K562 (cell line): ENCODE measurements around the gene MTA1. TPM values are rescaled to one million over a fixed set of nuclear protein-coding genes. Genes with fewer than 3 reads are reported as not detected.

Source experiments
- ATAC-seq: fragments of 200-7000 bp; cut with Tn5 transposase; 3 replicates; pipeline ENCODE4 v1.9.1; 2020; ENCODE audit warnings: moderate library complexity
- BruUV-seq: library from RNA; stranded (reverse); fragments of 400-500 nt; replicated peaks from 2 replicates; lab custom pipeline; 2021; lab: Mats Ljungman, UMichigan
- CTCF ChIA-PET: fragments of 300-600 bp; formaldehyde crosslinking; extraction: SDS; loops from one replicate; lab custom pipeline; 2021; ENCODE audit warnings: low intra/inter-chr PET ratio; lab: Yijun Ruan, JAX
- POLR2A ChIA-PET: fragments of 300-600, 350-650 bp; sonication (Branson Sonifier 250); formaldehyde crosslinking; extraction: SDS; loops from one replicate; lab custom pipeline; 2021; ENCODE audit warnings: antibody characterized with exemption, inconsistent platforms; lab: Yijun Ruan, JAX
- DNase-seq, 4 experiments: peaks; one replicate each; pipeline versions ENCODE4 v3.0.0 to v3.0.0-alpha.2; 2011 to 2018; ENCODE audit warnings: low spot score in 3 of 4, mixed read lengths in 3 of 4; ENCODE audit errors: extremely low read depth in 1 of 4
- FAIRE-seq: peaks from 2 replicates; lab custom pipeline; 2011; peaks lifted over from hg19 to GRCh38; lab: Jason Lieb, UNC
- H2AFZ ChIP-seq: 2 replicates; pipeline ENCODE4 v1.6.0; 2011; ENCODE audit warnings: low read depth, low read length, control low read depth, inconsistent platforms
- H3K27ac ChIP-seq: fragments of 200-600 bp; 3 replicates; pipeline ENCODE4 v1.8.0; 2011; ENCODE audit warnings: low read depth, mild to moderate bottlenecking, control low read depth, inconsistent platforms, low read length, moderate library complexity, mixed read lengths; ENCODE audit errors: extremely low read depth
- H3K27me3 ChIP-seq, 2 experiments: fragments of 300-600 bp in 1 of 2; 2 replicates in 1 of 2; 3 replicates in 1 of 2; pipeline versions ENCODE4 v1.6.0 to v1.8.0; 2011; ENCODE audit warnings: inconsistent platforms in 2 of 2, low read length in 2 of 2, mild to moderate bottlenecking in 1 of 2, mixed read lengths in 1 of 2, moderate library complexity in 1 of 2; ENCODE audit not compliant: control insufficient read depth in 2 of 2, insufficient read depth in 2 of 2
- H3K36me3 ChIP-seq: fragments of 300-600 bp; 3 replicates; pipeline ENCODE4 v1.8.0; 2011; ENCODE audit warnings: mild to moderate bottlenecking, low read length, inconsistent platforms; ENCODE audit not compliant: control insufficient read depth, insufficient read depth
- H3K4me1 ChIP-seq, 2 experiments: fragments of 200-600 bp in 1 of 2; replicated peaks in 1 of 2; 2 replicates in 1 of 2; 3 replicates in 1 of 2; pipeline versions ENCODE4 v1.5.1 to v1.8.0; 2011; ENCODE audit warnings: inconsistent platforms in 2 of 2, low read length in 2 of 2, mild to moderate bottlenecking in 1 of 2, mixed read lengths in 1 of 2, moderate library complexity in 1 of 2; ENCODE audit not compliant: control insufficient read depth in 2 of 2, insufficient read depth in 2 of 2
- H3K4me2 ChIP-seq: 2 replicates; pipeline ENCODE4 v1.6.1; 2011; ENCODE audit warnings: low read length, control low read depth, inconsistent platforms, mixed read lengths; ENCODE audit not compliant: insufficient read depth
- H3K4me3 ChIP-seq: fragments of 200-600 bp; sonication (generic), shearing (Covaris generic); 2 replicates; pipeline ENCODE4 v1.5.1; 2016; ENCODE audit warnings: control low read depth, inconsistent platforms
- H3K79me2 ChIP-seq: fragments of 200-600 bp; 3 replicates; pipeline ENCODE4 v1.8.0; 2011; ENCODE audit warnings: low read length, inconsistent platforms; ENCODE audit not compliant: control insufficient read depth, insufficient read depth
- H3K9ac ChIP-seq, 2 experiments: 2 replicates each; pipeline versions ENCODE4 v1.6.0 to v1.6.1; 2011; ENCODE audit warnings: low read depth in 2 of 2, low read length in 2 of 2, control low read depth in 1 of 2, inconsistent platforms in 1 of 2, mild to moderate bottlenecking in 1 of 2, mixed read lengths in 1 of 2; ENCODE audit not compliant: insufficient read depth in 1 of 2
- H3K9me1 ChIP-seq: one replicate; pipeline ENCODE4 v1.6.0; 2011; ENCODE audit warnings: inconsistent platforms, mild to moderate bottlenecking, low read length, moderate library complexity; ENCODE audit not compliant: control insufficient read depth, insufficient read depth
- H3K9me3 ChIP-seq: replicated peaks from 2 replicates; pipeline ENCODE4 v1.5.1; 2011; ENCODE audit warnings: low read depth, low read length, inconsistent platforms; ENCODE audit not compliant: control insufficient read depth, insufficient read depth
- H4K20me1 ChIP-seq: replicated peaks from 2 replicates; pipeline ENCODE4 v1.6.1; 2011; ENCODE audit warnings: low read length, inconsistent platforms, mixed read lengths; ENCODE audit not compliant: control insufficient read depth, insufficient read depth
- EGR1 ChIP-seq: fragments of 450-650 bp; conservative IDR thresholded peaks from 2 replicates; pipeline ENCODE4 v1.6.1; 2017; ENCODE audit warnings: mild to moderate bottlenecking
- SIN3A ChIP-seq, 2 experiments: fragments of 150-350 bp in 1 of 2; IDR thresholded peaks; 2 replicates each; pipeline ENCODE4 v1.6.1; 2011 to 2016; ENCODE audit warnings: borderline replicate concordance in 2 of 2, low read depth in 2 of 2, low read length in 2 of 2, mild to moderate bottlenecking in 2 of 2, moderate library complexity in 2 of 2; ENCODE audit not compliant: control insufficient read depth in 1 of 2
- ZNF586 ChIP-seq: fragments of 450-650 bp; formaldehyde crosslinking; conservative IDR thresholded peaks from 2 replicates; pipeline ENCODE4 v1.4.0; 2020; ENCODE audit warnings: mild to moderate bottlenecking, moderate library complexity
- ZSCAN29 ChIP-seq: fragments of 450-650 bp; IDR thresholded peaks from 2 replicates; pipeline ENCODE4 v1.6.1; 2017
- WGBS: fragments of 100-300 bp; shearing (Covaris generic); methylation state at CpG from one replicate; pipeline ENCODE4 v1.1.6; 2016; ENCODE audit warnings: low coverage, mixed read lengths; ENCODE audit not compliant: insufficient coverage; ENCODE audit errors: missing lambda C conversion rate; 5-methylcytosine and 5-hydroxymethylcytosine counted together
- in situ Hi-C: fragments of 300-500 bp; cut with MboI; formaldehyde crosslinking; loops from 4 replicates; pipeline ENCODE4 v1.15.0; 2018; ENCODE audit warnings: inconsistent platforms, mixed read lengths
- intact Hi-C: fragments of 100-400 bp; cut with micrococcal nuclease; formaldehyde crosslinking; loops from 2 replicates; pipeline ENCODE4 v1.14.2; 2022
- polyA plus RNA-seq, 8 experiments: library from polyadenylated mRNA; depleted of rRNA in 4 of 8; stranded (reverse) in 5 of 8; unstranded in 3 of 8; fragments of >200 nt; fragmentation: Nextera tagmentation in 2 of 8; fragmentation: Illumina TruSeq in 1 of 8; extraction: Ambion mirVana in 2 of 8; extraction: Trizol in 1 of 8; gene quantifications; 2 replicates each; pipeline versions ENCODE4 v1.2.1 to v1.2.3, GENCODE V29; 2011 to 2014; ENCODE audit warnings: inconsistent platforms in 1 of 8, missing spikeins in 1 of 8
- total RNA-seq, 7 experiments: library from RNA; depleted of rRNA in 6 of 7; stranded (reverse); fragments of >200 nt in 6 of 7; fragmentation: Illumina TruSeq in 2 of 7; extraction: Trizol in 2 of 7; gene quantifications; 2 replicates each; pipeline versions ENCODE4 v1.2.1 to v1.2.3, GENCODE V29; 2011 to 2021; ENCODE audit warnings: low replicate concordance in 1 of 7
- TF ChIP-seq, protein P1 (sequence below), 2 experiments: IDR thresholded peaks; 2 replicates each; pipeline ENCODE4 v1.6.1; 2011; ENCODE audit warnings: borderline replicate concordance in 1 of 2, control low read depth in 1 of 2, low read depth in 1 of 2, low read length in 1 of 2, mild to moderate bottlenecking in 1 of 2, mixed read lengths in 1 of 2, moderate library complexity in 1 of 2; ENCODE audit not compliant: insufficient read depth in 1 of 2, insufficient read length in 1 of 2, poor library complexity in 1 of 2, severe bottlenecking in 1 of 2; ENCODE audit errors: extremely low read depth in 1 of 2
- TF ChIP-seq, protein P2 (sequence below): sonication (generic); formaldehyde crosslinking; IDR thresholded peaks from 2 replicates; pipeline ENCODE4 v1.8.1; 2023; ENCODE audit warnings: mild to moderate bottlenecking, missing genetic modification reagents
- TF ChIP-seq, protein P3 (sequence below): fragments of 450-650 bp; IDR thresholded peaks from 2 replicates; pipeline ENCODE4 v1.6.1; 2016; ENCODE audit warnings: missing biosample characterization, missing genetic modification characterization
- TF ChIP-seq, protein P4 (sequence below): fragments of 200-800 bp; sonication (Bioruptor generic); IDR thresholded peaks from 2 replicates; pipeline ENCODE4 v1.6.1; 2017; ENCODE audit warnings: missing genetic modification characterization, missing compliant biosample characterization

MTA1 gene
- total and polyA plus RNA-seq, 9 of the 15 experiments (the other 6 are each of a cell fraction or from before 2014, with no cell fraction given): 0.13 to 118 (median 32.3) TPM

DNA sequence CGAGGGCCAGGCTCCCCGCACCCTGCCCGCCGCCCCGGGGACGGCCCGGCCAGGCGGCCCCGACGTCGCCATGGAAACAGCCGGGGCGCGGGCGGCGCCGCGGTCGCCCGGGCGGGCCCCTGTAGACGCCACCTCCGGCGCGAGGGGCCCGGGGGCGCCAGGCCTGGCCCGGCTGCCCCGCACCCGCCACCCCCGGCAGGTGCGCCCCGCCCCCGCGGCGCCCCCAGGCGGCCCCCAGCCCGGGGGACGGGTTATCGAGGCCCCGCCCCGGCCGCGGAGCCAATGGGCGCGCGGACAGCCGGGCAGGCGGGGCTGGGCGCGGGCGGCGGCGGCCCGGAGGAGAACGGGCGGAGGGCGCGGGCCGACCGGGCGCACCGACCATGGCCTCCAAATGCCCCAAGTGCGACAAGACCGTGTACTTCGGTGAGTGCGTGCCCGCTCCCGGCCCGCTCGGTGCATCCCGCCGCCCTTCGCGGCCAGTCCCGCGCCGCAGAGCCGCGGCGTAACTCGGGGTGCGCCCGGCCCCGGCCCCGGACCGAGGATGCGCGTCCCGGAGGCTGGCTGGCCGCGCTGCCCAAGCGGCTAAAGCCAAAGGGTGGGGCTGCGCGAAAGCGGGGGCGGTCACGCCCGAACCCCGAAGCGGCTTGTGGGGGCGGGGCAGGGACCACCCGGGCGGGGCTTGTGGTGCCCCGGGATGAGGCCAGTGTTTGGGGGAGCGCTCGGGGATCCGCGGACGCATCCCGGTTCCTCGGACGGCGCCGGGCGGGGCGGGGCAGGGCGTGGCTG lies 55.0 kb downstream of the MTA1 start, which contains the start of gene CRIP2:
CRIP2 (plus strand) TSS at position 339 of the 786 bp plus-strand sequence; CDS start at position 381, 42 bp downstream.
- in situ Hi-C loops: no loop called here
- Histone ChIP-seq H2AFZ (peak within 1 kb of the TSS; percentile 70), H3K9me3 (no peaks in the 10 kb centered on the region), H3K9ac (peak within 1 kb of the TSS in 1 of 2 experiments; percentile 87; a peak in 2 of 4 replicates), H3K27me3 (peaks cover 0 to 7% of the 10 kb centered on the region in 2 experiments; a peak in 1 of 5 replicates), H4K20me1 (no peaks in the 10 kb centered on the region; the same call in 1 of the 2 replicates), H3K27ac (no peak within 1 kb of the TSS), H3K36me3 (peaks cover 2% of the 10 kb centered on the region; the same call in 1 of the 3 replicates), H3K4me2 (peak within 1 kb of the TSS; percentile 63), H3K79me2 (no peaks in the 10 kb centered on the region), H3K4me3 (peak within 1 kb of the TSS; percentile 39), H3K4me1 (peaks cover 0 to 89% of the 10 kb centered on the region in 2 experiments; a peak in 2 of 5 replicates), H3K9me1 (no peaks in the 10 kb centered on the region)
- 0% methylated on average over 4 of the region's 118 CpGs for whole genome bisulfite sequencing
- DNase-seq (peak; percentile 29 to 89 (median 86)), ATAC-seq (peak; percentile 62), FAIRE-seq (no peak)
- ChIA-PET POLR2A (interaction anchor here (1.0 kb wide), 1 partner anchor 10 kb away, joined by 3 read pairs; no protein-coding TSS in a partner anchor), CTCF (interaction anchor here (0.7 kb wide), 1 partner anchor 565 kb away, joined by 3 read pairs; no protein-coding TSS in a partner anchor)
- TF ChIP-seq, protein P1, sequence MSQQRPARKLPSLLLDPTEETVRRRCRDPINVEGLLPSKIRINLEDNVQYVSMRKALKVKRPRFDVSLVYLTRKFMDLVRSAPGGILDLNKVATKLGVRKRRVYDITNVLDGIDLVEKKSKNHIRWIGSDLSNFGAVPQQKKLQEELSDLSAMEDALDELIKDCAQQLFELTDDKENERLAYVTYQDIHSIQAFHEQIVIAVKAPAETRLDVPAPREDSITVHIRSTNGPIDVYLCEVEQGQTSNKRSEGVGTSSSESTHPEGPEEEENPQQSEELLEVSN (IDR thresholded peaks at IDR 0.05; ENCODE audit: borderline replicate concordance in 1 of 2, extremely low read depth in 1 of 2, insufficient read depth in 1 of 2, insufficient read length in 1 of 2, low read depth in 1 of 2, low read length in 1 of 2, poor library complexity in 1 of 2, severe bottlenecking in 1 of 2): peak in 1 of 2 experiments; percentile 21
- TF ChIP-seq, protein P2, sequence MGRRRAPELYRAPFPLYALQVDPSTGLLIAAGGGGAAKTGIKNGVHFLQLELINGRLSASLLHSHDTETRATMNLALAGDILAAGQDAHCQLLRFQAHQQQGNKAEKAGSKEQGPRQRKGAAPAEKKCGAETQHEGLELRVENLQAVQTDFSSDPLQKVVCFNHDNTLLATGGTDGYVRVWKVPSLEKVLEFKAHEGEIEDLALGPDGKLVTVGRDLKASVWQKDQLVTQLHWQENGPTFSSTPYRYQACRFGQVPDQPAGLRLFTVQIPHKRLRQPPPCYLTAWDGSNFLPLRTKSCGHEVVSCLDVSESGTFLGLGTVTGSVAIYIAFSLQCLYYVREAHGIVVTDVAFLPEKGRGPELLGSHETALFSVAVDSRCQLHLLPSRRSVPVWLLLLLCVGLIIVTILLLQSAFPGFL (CRISPR knock-in tag): no peak
- TF ChIP-seq, protein P3, sequence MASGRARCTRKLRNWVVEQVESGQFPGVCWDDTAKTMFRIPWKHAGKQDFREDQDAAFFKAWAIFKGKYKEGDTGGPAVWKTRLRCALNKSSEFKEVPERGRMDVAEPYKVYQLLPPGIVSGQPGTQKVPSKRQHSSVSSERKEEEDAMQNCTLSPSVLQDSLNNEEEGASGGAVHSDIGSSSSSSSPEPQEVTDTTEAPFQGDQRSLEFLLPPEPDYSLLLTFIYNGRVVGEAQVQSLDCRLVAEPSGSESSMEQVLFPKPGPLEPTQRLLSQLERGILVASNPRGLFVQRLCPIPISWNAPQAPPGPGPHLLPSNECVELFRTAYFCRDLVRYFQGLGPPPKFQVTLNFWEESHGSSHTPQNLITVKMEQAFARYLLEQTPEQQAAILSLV (tag): no peak
- peak in 1 of 2 experiments; percentile 47; a peak in 1 of 4 replicates for TF ChIP-seq SIN3A (IDR thresholded peaks at IDR 0.05; ENCODE audit: borderline replicate concordance in 2 of 2, control insufficient read depth in 1 of 2, low read depth in 2 of 2, low read length in 2 of 2)
- TF ChIP-seq, protein P4, sequence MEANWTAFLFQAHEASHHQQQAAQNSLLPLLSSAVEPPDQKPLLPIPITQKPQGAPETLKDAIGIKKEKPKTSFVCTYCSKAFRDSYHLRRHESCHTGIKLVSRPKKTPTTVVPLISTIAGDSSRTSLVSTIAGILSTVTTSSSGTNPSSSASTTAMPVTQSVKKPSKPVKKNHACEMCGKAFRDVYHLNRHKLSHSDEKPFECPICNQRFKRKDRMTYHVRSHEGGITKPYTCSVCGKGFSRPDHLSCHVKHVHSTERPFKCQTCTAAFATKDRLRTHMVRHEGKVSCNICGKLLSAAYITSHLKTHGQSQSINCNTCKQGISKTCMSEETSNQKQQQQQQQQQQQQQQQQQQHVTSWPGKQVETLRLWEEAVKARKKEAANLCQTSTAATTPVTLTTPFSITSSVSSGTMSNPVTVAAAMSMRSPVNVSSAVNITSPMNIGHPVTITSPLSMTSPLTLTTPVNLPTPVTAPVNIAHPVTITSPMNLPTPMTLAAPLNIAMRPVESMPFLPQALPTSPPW (CRISPR knock-in tag): peak; percentile 63
- TF ChIP-seq EGR1: peak; percentile 37
- TF ChIP-seq ZSCAN29: peak; percentile 87; the same call in 1 of the 2 replicates
- no peak for TF ChIP-seq ZNF586 (CRISPR knock-in tag)
- intact Hi-C loops: loop anchor here (10.0 kb wide), 1 partner anchor 50 kb away; the partner anchor contains the start of gene TMEM121
- no TSS peak for BruUV-seq
